ENCODE measurements around the gene SDR9C7. TPM values are rescaled to one million over a fixed set of nuclear protein-coding genes. Genes with fewer than 3 reads are reported as not detected.
"Not testable (repeated sequence)": the region's sequence is repeated elsewhere in the genome, so short reads cannot be mapped to it uniquely, and the experiment has no call there.

SDR9C7 gene
- total RNA-seq, 1 donor from 2014 or later: not detected

- DNase-seq (ENCODE audit: low read depth) (no peak), FAIRE-seq (no peak)
- Histone ChIP-seq H3K79me2 (ENCODE audit: insufficient read depth, low read length) (no peaks in the 10 kb centered on the region), H3K4me2 (ENCODE audit: low read length) (no peak overlapping the region), H2AFZ (ENCODE audit: low read depth, low read length) (no peak overlapping the region), H3K27me3 (ENCODE audit: insufficient read depth, low read length) (no peaks in the 10 kb centered on the region), H3K4me1 (ENCODE audit: insufficient read depth, low read length) (no peaks in the 10 kb centered on the region), H3K9me3 (ENCODE audit: insufficient read depth, low read depth, low read length) (no peaks in the 10 kb centered on the region), H3K36me3 (ENCODE audit: insufficient read depth, low read length) (no peaks in the 10 kb centered on the region), H3K4me3 (ENCODE audit: insufficient read depth, low read depth, low read length) (no peak overlapping the region), H3K9ac (ENCODE audit: low read length) (no peak overlapping the region), H3K27ac (ENCODE audit: low read depth, low read length) (no peak overlapping the region), H4K20me1 (ENCODE audit: insufficient read depth, low read length) (no peaks in the 10 kb centered on the region)
- H3K27ac Mint-ChIP-seq (ENCODE audit: unreplicated experiment): peak overlapping the region; percentile 42
- peaks cover 2% of the 10 kb centered on the region for H3K36me3 Mint-ChIP-seq (ENCODE audit: low read depth, unreplicated experiment)
- H3K9me3 Mint-ChIP-seq (ENCODE audit: unreplicated experiment): peaks cover 15% of the 10 kb centered on the region
- H3K27me3 Mint-ChIP-seq (ENCODE audit: low read depth, unreplicated experiment): peaks cover 3% of the 10 kb centered on the region
- peak overlapping the region; percentile 9 for H3K4me3 Mint-ChIP-seq (ENCODE audit: unreplicated experiment)
- TF ChIP-seq, protein P1, sequence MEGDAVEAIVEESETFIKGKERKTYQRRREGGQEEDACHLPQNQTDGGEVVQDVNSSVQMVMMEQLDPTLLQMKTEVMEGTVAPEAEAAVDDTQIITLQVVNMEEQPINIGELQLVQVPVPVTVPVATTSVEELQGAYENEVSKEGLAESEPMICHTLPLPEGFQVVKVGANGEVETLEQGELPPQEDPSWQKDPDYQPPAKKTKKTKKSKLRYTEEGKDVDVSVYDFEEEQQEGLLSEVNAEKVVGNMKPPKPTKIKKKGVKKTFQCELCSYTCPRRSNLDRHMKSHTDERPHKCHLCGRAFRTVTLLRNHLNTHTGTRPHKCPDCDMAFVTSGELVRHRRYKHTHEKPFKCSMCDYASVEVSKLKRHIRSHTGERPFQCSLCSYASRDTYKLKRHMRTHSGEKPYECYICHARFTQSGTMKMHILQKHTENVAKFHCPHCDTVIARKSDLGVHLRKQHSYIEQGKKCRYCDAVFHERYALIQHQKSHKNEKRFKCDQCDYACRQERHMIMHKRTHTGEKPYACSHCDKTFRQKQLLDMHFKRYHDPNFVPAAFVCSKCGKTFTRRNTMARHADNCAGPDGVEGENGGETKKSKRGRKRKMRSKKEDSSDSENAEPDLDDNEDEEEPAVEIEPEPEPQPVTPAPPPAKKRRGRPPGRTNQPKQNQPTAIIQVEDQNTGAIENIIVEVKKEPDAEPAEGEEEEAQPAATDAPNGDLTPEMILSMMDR (IDR thresholded peaks at IDR 0.05; ENCODE audit: insufficient read depth, low read depth, low read length): no peak
- TF ChIP-seq EZH2 (IDR thresholded peaks at IDR 0.05; ENCODE audit: insufficient read depth, low read length): no peak
- peaks cover 12% of the 10 kb centered on the region for H3K4me1 Mint-ChIP-seq (ENCODE audit: low read depth, unreplicated experiment)
These were observed 53.8 kb downstream of the SDR9C7 start for GRCh38 chr12:56880125-56880992.

DNA sequence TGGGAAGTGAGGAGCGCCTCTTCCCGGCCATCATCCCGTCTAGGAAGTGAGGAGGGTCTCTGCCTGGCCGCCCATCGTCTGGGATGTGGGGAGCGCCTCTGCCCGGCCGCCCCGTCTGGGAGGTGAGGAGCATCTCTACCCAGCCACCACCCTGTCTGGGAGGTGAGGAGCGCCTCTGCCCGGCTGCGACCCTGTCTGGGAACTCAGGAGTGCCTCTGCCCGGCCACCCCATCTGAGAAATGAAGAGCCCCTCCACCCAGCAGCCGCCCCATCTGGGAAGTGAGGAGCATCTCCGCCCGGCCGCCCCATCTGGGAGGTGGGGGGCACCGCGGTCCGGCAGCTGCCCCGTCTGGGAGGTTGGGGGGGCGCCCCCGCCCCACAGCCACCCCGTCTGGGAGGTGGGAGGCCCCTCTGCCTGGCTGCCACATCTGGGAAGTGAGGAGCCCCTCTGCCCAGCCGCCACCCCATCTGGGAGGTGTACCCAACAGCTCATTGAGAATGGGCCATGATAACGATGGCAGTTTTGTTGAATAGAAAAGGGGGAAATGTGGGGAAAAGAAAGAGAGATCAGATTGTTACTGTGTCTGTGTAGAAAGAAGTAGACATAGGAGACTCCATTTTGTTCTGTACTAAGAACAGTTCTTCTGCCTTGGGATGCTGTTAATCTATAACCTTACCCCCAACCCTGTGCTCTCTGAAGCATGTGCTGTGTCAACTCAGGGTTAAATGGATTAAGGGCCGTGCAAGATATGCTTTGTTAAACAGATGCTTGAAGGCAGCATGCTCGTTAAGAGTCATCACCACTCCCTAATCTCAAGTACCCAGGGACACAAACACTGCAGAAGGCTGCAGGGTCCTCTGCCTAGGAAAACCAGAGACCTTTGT, 54.7 kb downstream of the SDR9C7 start:
- peaks cover 12% of the 10 kb centered on the region for H3K4me1 Mint-ChIP-seq (ENCODE audit: low read depth, unreplicated experiment)
- not testable (repeated sequence) for FAIRE-seq; DNase-seq (ENCODE audit: low read depth); H3K9me3 ChIP-seq (ENCODE audit: insufficient read depth, low read depth, low read length); H3K27me3 Mint-ChIP-seq (ENCODE audit: low read depth, unreplicated experiment); H2AFZ ChIP-seq (ENCODE audit: low read depth, low read length); H3K9ac ChIP-seq (ENCODE audit: low read length); H3K36me3 ChIP-seq (ENCODE audit: insufficient read depth, low read length); H3K27me3 ChIP-seq (ENCODE audit: insufficient read depth, low read length); H3K36me3 Mint-ChIP-seq (ENCODE audit: low read depth, unreplicated experiment); H3K4me1 ChIP-seq (ENCODE audit: insufficient read depth, low read length); H3K4me3 Mint-ChIP-seq (ENCODE audit: unreplicated experiment); H3K4me2 ChIP-seq (ENCODE audit: low read length); H3K27ac ChIP-seq (ENCODE audit: low read depth, low read length); H4K20me1 ChIP-seq (ENCODE audit: insufficient read depth, low read length); H3K4me3 ChIP-seq (ENCODE audit: insufficient read depth, low read depth, low read length); H3K79me2 ChIP-seq (ENCODE audit: insufficient read depth, low read length); H3K27ac Mint-ChIP-seq (ENCODE audit: unreplicated experiment)
- H3K9me3 Mint-ChIP-seq (ENCODE audit: unreplicated experiment): peaks cover 10% of the 10 kb centered on the region

DNA sequence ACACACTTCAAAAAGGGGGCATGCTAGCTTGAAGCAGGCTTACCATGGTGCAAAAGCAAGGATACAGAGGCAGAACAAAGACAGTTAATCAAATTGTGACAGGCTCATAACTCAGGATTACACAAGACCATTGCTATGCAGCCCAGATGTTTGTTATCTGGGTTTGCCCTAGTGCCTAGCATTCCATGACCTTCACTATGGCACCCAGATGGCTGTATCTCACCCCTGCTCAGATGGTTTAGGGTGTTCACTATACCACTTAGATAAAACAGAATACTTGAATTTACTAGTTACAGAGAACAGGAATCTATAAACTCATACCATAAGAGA, 56.2 kb downstream of the SDR9C7 start:
- peaks cover 10% of the 10 kb centered on the region for H3K9me3 Mint-ChIP-seq (ENCODE audit: unreplicated experiment)
- H4K20me1 ChIP-seq (ENCODE audit: insufficient read depth, low read length): no peaks in the 10 kb centered on the region
- H3K27ac ChIP-seq (ENCODE audit: low read depth, low read length): no peak overlapping the region
- peaks cover 12% of the 10 kb centered on the region for H3K4me1 Mint-ChIP-seq (ENCODE audit: low read depth, unreplicated experiment)
- H3K27ac Mint-ChIP-seq (ENCODE audit: unreplicated experiment): no peak overlapping the region
- H3K36me3 ChIP-seq (ENCODE audit: insufficient read depth, low read length): no peaks in the 10 kb centered on the region
- no peak for DNase-seq (ENCODE audit: low read depth)
- TF ChIP-seq EZH2 (IDR thresholded peaks at IDR 0.05; ENCODE audit: insufficient read depth, low read length): no peak
- TF ChIP-seq, protein P1 (IDR thresholded peaks at IDR 0.05; ENCODE audit: insufficient read depth, low read depth, low read length): no peak
- H3K36me3 Mint-ChIP-seq (ENCODE audit: low read depth, unreplicated experiment): peaks cover 2% of the 10 kb centered on the region
- H3K27me3 ChIP-seq (ENCODE audit: insufficient read depth, low read length): no peaks in the 10 kb centered on the region
- FAIRE-seq: no peak
- no peak overlapping the region for H3K9ac ChIP-seq (ENCODE audit: low read length)
- H3K4me3 Mint-ChIP-seq (ENCODE audit: unreplicated experiment): no peak overlapping the region
- H3K27me3 Mint-ChIP-seq (ENCODE audit: low read depth, unreplicated experiment): no peaks in the 10 kb centered on the region
- H3K4me3 ChIP-seq (ENCODE audit: insufficient read depth, low read depth, low read length): no peak overlapping the region
- H2AFZ ChIP-seq (ENCODE audit: low read depth, low read length): no peak overlapping the region
- H3K4me1 ChIP-seq (ENCODE audit: insufficient read depth, low read length): no peaks in the 10 kb centered on the region
- H3K79me2 ChIP-seq (ENCODE audit: insufficient read depth, low read length): no peaks in the 10 kb centered on the region
- H3K4me2 ChIP-seq (ENCODE audit: low read length): no peak overlapping the region
- H3K9me3 ChIP-seq (ENCODE audit: insufficient read depth, low read depth, low read length): no peaks in the 10 kb centered on the region

Data from astrocyte (in vitro differentiated cells and primary cell).